Mesothelial cell of epicardium (in vitro differentiated cells): ENCODE measurements around the gene RBM11. TPM values are rescaled to one million over a fixed set of nuclear protein-coding genes. Genes with fewer than 3 reads are reported as not detected.

Experiments used
- DNase-seq, 2 experiments: peaks; one replicate each; pipeline ENCODE4 v3.0.0; 2021; ENCODE audit warnings: low spot score in 2 of 2; ENCODE audit not compliant: unreplicated experiment in 2 of 2
- H3K27ac Mint-ChIP-seq: 2 replicates; pipeline ENCODE4 v1.8.0; 2021; ENCODE audit warnings: mixed read lengths
- H3K27me3 Mint-ChIP-seq: 2 replicates; pipeline ENCODE4 v1.8.0; 2021; ENCODE audit warnings: low read depth, mixed read lengths
- H3K36me3 Mint-ChIP-seq: 2 replicates; pipeline ENCODE4 v1.8.0; 2021; ENCODE audit warnings: mixed read lengths
- H3K4me1 Mint-ChIP-seq: 2 replicates; pipeline ENCODE4 v1.8.0; 2021; ENCODE audit warnings: mixed read lengths
- H3K4me3 Mint-ChIP-seq: 2 replicates; pipeline ENCODE4 v1.8.0; 2021; ENCODE audit warnings: mild to moderate bottlenecking, moderate library complexity, mixed read lengths
- H3K9me3 Mint-ChIP-seq: 2 replicates; pipeline ENCODE4 v1.8.0; 2021; ENCODE audit warnings: mixed read lengths
- total RNA-seq: library from RNA; stranded (reverse); gene quantifications from 3 replicates; pipeline ENCODE4 v1.2.1, GENCODE V29; 2021
- TF ChIP-seq, protein P1 (sequence below): fragments of 200-600 bp; sonication (generic); IDR thresholded peaks from one replicate; pipeline ENCODE4 v1.5.0; 2021; ENCODE audit warnings: antibody characterized with exemption; ENCODE audit not compliant: unreplicated experiment

Gene RBM11
- total RNA-seq, 1 donor from 2014 or later = 6.6 TPM

DNA sequence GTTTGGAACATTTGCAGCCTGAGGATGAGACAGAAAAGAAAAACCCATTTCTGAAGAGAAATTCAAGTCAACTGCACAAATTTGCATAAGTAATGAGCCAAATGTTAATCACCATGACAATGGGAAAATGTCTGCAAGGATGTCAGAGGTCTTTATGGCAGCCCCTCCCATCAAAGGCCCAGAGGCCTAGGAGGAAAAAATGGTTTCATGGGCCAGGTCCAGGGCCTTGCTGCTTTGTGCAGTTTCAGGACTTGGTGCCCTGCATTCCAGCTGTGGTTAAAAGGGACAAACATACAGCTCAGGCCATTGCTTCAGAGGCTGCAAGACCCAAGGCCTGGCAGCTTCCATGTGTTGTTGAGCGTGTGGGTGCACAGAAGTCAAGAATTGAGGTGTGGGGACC, 13.4 kb downstream of the RBM11 start:
- H3K9me3 Mint-ChIP-seq = peaks cover 41% of the 10 kb centered on the region
- H3K27ac Mint-ChIP-seq = no peak overlapping the region

DNA sequence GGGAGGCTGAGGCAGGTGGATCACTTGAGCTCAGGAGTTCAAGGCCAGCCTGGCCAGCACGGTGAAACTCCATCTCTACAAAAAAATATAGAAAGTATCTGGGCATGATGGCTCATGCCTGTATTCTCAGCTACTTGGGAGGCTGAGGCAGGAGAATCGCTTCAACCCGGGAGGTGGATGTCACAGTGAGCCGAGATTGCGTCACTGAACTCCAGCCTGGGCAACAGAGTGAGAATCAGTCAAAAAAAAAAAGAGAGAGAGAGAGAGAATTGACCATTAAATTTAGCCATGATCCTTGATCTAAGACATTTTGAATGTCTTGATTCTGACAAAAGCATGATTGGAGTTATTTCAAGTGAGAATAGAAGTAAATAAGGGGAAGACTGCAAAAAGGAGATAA, 19.1 kb downstream of the RBM11 start:
- H3K27ac Mint-ChIP-seq = no peak overlapping the region
- no peaks in the 10 kb centered on the region for H3K4me1 Mint-ChIP-seq
- DNase-seq = no peak
- H3K4me3 Mint-ChIP-seq = no peak overlapping the region
- peaks cover 26% of the 10 kb centered on the region for H3K9me3 Mint-ChIP-seq
- no peaks in the 10 kb centered on the region for H3K36me3 Mint-ChIP-seq
- H3K27me3 Mint-ChIP-seq = no peaks in the 10 kb centered on the region
- TF ChIP-seq, protein P1, sequence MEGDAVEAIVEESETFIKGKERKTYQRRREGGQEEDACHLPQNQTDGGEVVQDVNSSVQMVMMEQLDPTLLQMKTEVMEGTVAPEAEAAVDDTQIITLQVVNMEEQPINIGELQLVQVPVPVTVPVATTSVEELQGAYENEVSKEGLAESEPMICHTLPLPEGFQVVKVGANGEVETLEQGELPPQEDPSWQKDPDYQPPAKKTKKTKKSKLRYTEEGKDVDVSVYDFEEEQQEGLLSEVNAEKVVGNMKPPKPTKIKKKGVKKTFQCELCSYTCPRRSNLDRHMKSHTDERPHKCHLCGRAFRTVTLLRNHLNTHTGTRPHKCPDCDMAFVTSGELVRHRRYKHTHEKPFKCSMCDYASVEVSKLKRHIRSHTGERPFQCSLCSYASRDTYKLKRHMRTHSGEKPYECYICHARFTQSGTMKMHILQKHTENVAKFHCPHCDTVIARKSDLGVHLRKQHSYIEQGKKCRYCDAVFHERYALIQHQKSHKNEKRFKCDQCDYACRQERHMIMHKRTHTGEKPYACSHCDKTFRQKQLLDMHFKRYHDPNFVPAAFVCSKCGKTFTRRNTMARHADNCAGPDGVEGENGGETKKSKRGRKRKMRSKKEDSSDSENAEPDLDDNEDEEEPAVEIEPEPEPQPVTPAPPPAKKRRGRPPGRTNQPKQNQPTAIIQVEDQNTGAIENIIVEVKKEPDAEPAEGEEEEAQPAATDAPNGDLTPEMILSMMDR = no peak

More for the DNA sequence above, 13.4 kb downstream of the RBM11 start:
- no peak for DNase-seq
- TF ChIP-seq, protein P1 = no peak
- peaks cover 21% of the 10 kb centered on the region for H3K36me3 Mint-ChIP-seq
- H3K4me3 Mint-ChIP-seq = no peak overlapping the region
- H3K4me1 Mint-ChIP-seq = no peaks in the 10 kb centered on the region
- H3K27me3 Mint-ChIP-seq = no peaks in the 10 kb centered on the region

DNA sequence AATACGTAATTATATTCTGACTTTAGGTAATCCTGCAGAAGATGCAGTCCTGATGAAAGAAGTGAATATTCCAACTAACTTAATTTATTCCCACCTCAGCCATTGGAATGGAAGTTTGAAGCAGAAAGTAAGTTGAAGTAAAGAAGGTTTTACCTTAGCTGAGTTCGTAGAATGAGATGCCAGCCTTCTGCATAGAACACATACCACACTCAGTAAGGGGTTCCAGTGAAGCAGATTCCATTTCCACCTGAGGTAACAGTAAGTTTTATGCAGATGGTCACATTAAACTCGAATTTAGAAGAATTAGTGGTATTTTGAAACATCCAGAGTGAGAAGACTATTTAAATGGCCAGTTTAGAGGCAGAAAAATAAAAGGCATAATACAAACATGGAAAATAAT, 20.2 kb downstream of the RBM11 start:
- Mint-ChIP-seq H3K27me3 (no peaks in the 10 kb centered on the region), H3K9me3 (peaks cover 26% of the 10 kb centered on the region), H3K4me3 (no peak overlapping the region), H3K27ac (no peak overlapping the region), H3K4me1 (no peaks in the 10 kb centered on the region), H3K36me3 (no peaks in the 10 kb centered on the region)
- TF ChIP-seq, protein P1 = no peak
- no peak for DNase-seq

DNA sequence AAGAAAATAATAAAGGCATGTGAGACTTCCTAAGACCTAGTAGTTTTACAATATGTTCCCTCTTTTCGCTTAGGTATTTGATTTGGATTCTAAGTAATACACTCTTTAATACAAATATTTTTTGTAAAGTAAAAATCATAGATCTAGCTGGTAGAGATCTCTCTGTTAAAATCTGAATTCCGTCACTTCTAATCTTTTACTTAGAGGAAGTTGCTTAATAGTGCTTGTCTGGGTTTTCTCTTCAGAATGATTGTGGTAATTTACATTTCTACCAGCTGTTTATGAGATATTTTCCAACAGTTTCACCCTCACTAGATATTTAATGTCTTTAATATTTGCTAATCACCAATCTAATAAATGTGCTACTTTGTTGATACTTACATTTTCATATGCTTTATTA, 23.3 kb downstream of the RBM11 start:
- TF ChIP-seq, protein P1 = no peak
- no peak overlapping the region for H3K4me3 Mint-ChIP-seq
- no peak overlapping the region for H3K27ac Mint-ChIP-seq
- no peaks in the 10 kb centered on the region for H3K27me3 Mint-ChIP-seq
- H3K4me1 Mint-ChIP-seq = peaks cover 9% of the 10 kb centered on the region
- H3K36me3 Mint-ChIP-seq = no peaks in the 10 kb centered on the region
- DNase-seq = no peak
- H3K9me3 Mint-ChIP-seq = peaks cover 24% of the 10 kb centered on the region

DNA sequence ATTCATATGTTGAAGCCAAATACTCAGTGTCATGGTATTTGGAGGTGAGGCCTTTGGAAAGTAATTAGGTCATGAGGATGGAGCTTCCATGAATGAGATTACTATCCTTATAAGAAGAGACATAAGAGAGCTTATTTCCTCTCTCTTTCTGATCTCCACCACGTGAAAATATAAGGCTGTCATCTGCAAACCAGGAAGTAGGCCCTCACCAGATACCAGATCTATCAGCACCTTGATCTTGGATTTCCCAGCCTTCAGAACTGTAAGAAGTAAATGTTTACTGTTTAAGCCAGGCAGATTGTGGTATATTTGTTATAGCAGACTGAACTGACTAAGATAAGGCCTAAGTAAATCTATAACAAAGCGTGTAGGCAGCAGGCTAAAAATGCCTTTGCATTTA, 25.3 kb downstream of the RBM11 start:
- Mint-ChIP-seq H3K9me3 (peaks cover 26% of the 10 kb centered on the region), H3K27me3 (no peaks in the 10 kb centered on the region), H3K27ac (peak overlapping the region; percentile 30), H3K4me3 (no peak overlapping the region), H3K4me1 (peaks cover 13% of the 10 kb centered on the region), H3K36me3 (no peaks in the 10 kb centered on the region)
- DNase-seq = no peak
- TF ChIP-seq, protein P1 = no peak

DNA sequence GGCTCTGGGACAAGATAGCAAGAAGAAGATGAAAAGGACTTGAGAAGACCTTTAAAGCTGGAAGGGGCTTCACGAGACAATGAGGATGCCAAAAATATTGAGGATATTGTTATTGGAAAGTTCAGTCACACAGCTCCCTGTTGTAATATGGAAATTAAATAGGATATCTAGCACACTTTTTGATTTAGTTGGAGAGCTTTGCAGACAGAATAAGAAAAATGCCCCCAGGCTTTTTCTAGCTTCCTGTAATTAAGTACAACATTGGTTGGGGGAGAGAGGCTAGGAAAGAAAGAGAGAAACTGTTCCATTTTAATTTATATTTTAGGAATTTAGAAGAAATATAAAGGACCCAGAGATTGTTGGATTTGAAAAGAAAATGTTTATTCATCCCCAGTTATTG, 27.5 kb downstream of the RBM11 start:
- Mint-ChIP-seq H3K27ac (no peak overlapping the region), H3K4me1 (peaks cover 13% of the 10 kb centered on the region), H3K36me3 (no peaks in the 10 kb centered on the region), H3K9me3 (peaks cover 32% of the 10 kb centered on the region), H3K4me3 (no peak overlapping the region), H3K27me3 (no peaks in the 10 kb centered on the region)
- TF ChIP-seq, protein P1 = no peak
- DNase-seq = no peak
